Activated CD8-positive, alpha-beta memory T cell treated with anti-CD3 and anti-CD28 coated beads, Interleukin-2, amount 10 ng/mL, durations not matched to agents 7 days and 5 days (primary cell): ENCODE measurements around the gene GREB1L. TPM values are rescaled to one million over a fixed set of nuclear protein-coding genes. Genes with fewer than 3 reads are reported as not detected.

Experiments used
- ATAC-seq: fragments of 150-1000 bp; cut with Tn5 transposase; one replicate; pipeline ENCODE4 v1.10.0; 2021; ENCODE audit warnings: moderate library complexity
- CTCF ChIA-PET: fragments of 350-600 bp; sonication (Branson Sonifier 250); formaldehyde crosslinking; loops from one replicate; lab custom pipeline; 2021; ENCODE audit warnings: antibody characterized with exemption; lab: Charles Lee
- DNase-seq: peaks from one replicate; pipeline ENCODE4 v3.0.0-alpha.2; 2020
- H3K27ac Mint-ChIP-seq: one replicate; pipeline ENCODE4 v1.8.0; 2021; ENCODE audit warnings: mild to moderate bottlenecking, mixed read lengths
- H3K27me3 Mint-ChIP-seq: one replicate; pipeline ENCODE4 v1.8.0; 2021; ENCODE audit warnings: mixed read lengths
- H3K36me3 Mint-ChIP-seq: one replicate; pipeline ENCODE4 v1.8.0; 2021; ENCODE audit warnings: mild to moderate bottlenecking, mixed read lengths
- H3K4me1 Mint-ChIP-seq: one replicate; pipeline ENCODE4 v1.8.0; 2021; ENCODE audit warnings: mixed read lengths
- H3K4me3 Mint-ChIP-seq: one replicate; pipeline ENCODE4 v1.8.0; 2021; ENCODE audit warnings: mild to moderate bottlenecking, moderate library complexity, mixed read lengths
- H3K9me3 Mint-ChIP-seq: one replicate; pipeline ENCODE4 v1.8.0; 2022; ENCODE audit warnings: low read depth, mixed read lengths
- total RNA-seq, 2 experiments: library from RNA; stranded (reverse); gene quantifications; one replicate each; pipeline ENCODE4 v1.2.3, GENCODE V29; 2021

Gene GREB1L
- total RNA-seq, 2 experiments from 2014 or later = not detected

GRCh38 chr18:21453511-21453901 lies 211.5 kb downstream of the GREB1L start:
- CTCF ChIA-PET = no interaction called here
- H3K4me3 Mint-ChIP-seq = no peak overlapping the region
- H3K27ac Mint-ChIP-seq = no peak overlapping the region
- DNase-seq (no peak), ATAC-seq (no peak)
- H3K36me3 Mint-ChIP-seq = no peaks in the 10 kb centered on the region
- no peaks in the 10 kb centered on the region for H3K9me3 Mint-ChIP-seq
- H3K4me1 Mint-ChIP-seq = no peaks in the 10 kb centered on the region
- peaks cover 36% of the 10 kb centered on the region for H3K27me3 Mint-ChIP-seq

GRCh38 chr18:21454725-21455124 lies 212.7 kb downstream of the GREB1L start:
- no peak overlapping the region for H3K4me3 Mint-ChIP-seq
- ATAC-seq = no peak
- no peaks in the 10 kb centered on the region for H3K9me3 Mint-ChIP-seq
- H3K4me1 Mint-ChIP-seq = no peaks in the 10 kb centered on the region
- DNase-seq = no peak
- H3K27ac Mint-ChIP-seq = no peak overlapping the region
- CTCF ChIA-PET = no interaction called here
- peaks cover 24% of the 10 kb centered on the region for H3K27me3 Mint-ChIP-seq
- H3K36me3 Mint-ChIP-seq = no peaks in the 10 kb centered on the region

GRCh38 chr18:21456428-21457178 lies 214.6 kb downstream of the GREB1L start:
- Mint-ChIP-seq H3K27ac (no peak overlapping the region), H3K27me3 (peaks cover 20% of the 10 kb centered on the region), H3K4me1 (no peaks in the 10 kb centered on the region), H3K9me3 (no peaks in the 10 kb centered on the region), H3K4me3 (no peak overlapping the region), H3K36me3 (no peaks in the 10 kb centered on the region)
- CTCF ChIA-PET = no interaction called here
- DNase-seq (no peak), ATAC-seq (no peak)

GRCh38 chr18:21457179-21457535 lies 215.1 kb downstream of the GREB1L start:
- CTCF ChIA-PET = no interaction called here

GRCh38 chr18:21458310-21458709 lies 216.3 kb downstream of the GREB1L start:
- Mint-ChIP-seq H3K4me1 (no peaks in the 10 kb centered on the region), H3K27me3 (peaks cover 14% of the 10 kb centered on the region), H3K36me3 (no peaks in the 10 kb centered on the region), H3K9me3 (no peaks in the 10 kb centered on the region), H3K4me3 (no peak overlapping the region), H3K27ac (no peak overlapping the region)
- ATAC-seq = no peak
- CTCF ChIA-PET = no interaction called here
- DNase-seq = no peak

More at GRCh38 chr18:21457179-21457535, 215.1 kb downstream of the GREB1L start:
- H3K27ac Mint-ChIP-seq = no peak overlapping the region
- peaks cover 18% of the 10 kb centered on the region for H3K27me3 Mint-ChIP-seq
- H3K4me3 Mint-ChIP-seq = no peak overlapping the region
- H3K4me1 Mint-ChIP-seq = no peaks in the 10 kb centered on the region
- no peaks in the 10 kb centered on the region for H3K9me3 Mint-ChIP-seq
- no peaks in the 10 kb centered on the region for H3K36me3 Mint-ChIP-seq
- ATAC-seq (no peak), DNase-seq (no peak)

- Mint-ChIP-seq H3K27ac (no peak overlapping the region), H3K4me1 (no peaks in the 10 kb centered on the region), H3K27me3 (peaks cover 14% of the 10 kb centered on the region), H3K9me3 (no peaks in the 10 kb centered on the region), H3K4me3 (no peak overlapping the region), H3K36me3 (no peaks in the 10 kb centered on the region)
- CTCF ChIA-PET = no interaction called here
- DNase-seq = no peak
- no peak for ATAC-seq
These were observed 216.8 kb downstream of the GREB1L start for GRCh38 chr18:21458788-21459187.

GRCh38 chr18:21459706-21460286 lies 217.8 kb downstream of the GREB1L start:
- CTCF ChIA-PET = no interaction called here

GRCh38 chr18:21461460-21461859 lies 219.4 kb downstream of the GREB1L start:
- Mint-ChIP-seq H3K27ac (no peak overlapping the region), H3K4me3 (no peak overlapping the region), H3K9me3 (no peaks in the 10 kb centered on the region), H3K27me3 (peaks cover 15% of the 10 kb centered on the region), H3K36me3 (no peaks in the 10 kb centered on the region), H3K4me1 (no peaks in the 10 kb centered on the region)
- CTCF ChIA-PET = no interaction called here
- DNase-seq (no peak), ATAC-seq (no peak)

More at GRCh38 chr18:21459706-21460286, 217.8 kb downstream of the GREB1L start:
- H3K36me3 Mint-ChIP-seq = no peaks in the 10 kb centered on the region
- peaks cover 14% of the 10 kb centered on the region for H3K27me3 Mint-ChIP-seq
- H3K27ac Mint-ChIP-seq = no peak overlapping the region
- H3K4me1 Mint-ChIP-seq = no peaks in the 10 kb centered on the region
- no peak for DNase-seq
- ATAC-seq = no peak
- no peaks in the 10 kb centered on the region for H3K9me3 Mint-ChIP-seq
- H3K4me3 Mint-ChIP-seq = no peak overlapping the region

- CTCF ChIA-PET = no interaction called here
- no peak for ATAC-seq
- no peak overlapping the region for H3K4me3 Mint-ChIP-seq
These were observed 221.7 kb downstream of the GREB1L start for GRCh38 chr18:21463718-21464117.

GRCh38 chr18:21468514-21469164 lies 226.6 kb downstream of the GREB1L start:
- Mint-ChIP-seq H3K9me3 (no peaks in the 10 kb centered on the region), H3K4me1 (no peaks in the 10 kb centered on the region), H3K27me3 (peaks cover 28% of the 10 kb centered on the region), H3K4me3 (no peak overlapping the region), H3K36me3 (no peaks in the 10 kb centered on the region), H3K27ac (no peak overlapping the region)
- DNase-seq = no peak
- CTCF ChIA-PET = no interaction called here
- no peak for ATAC-seq

More at GRCh38 chr18:21463718-21464117, 221.7 kb downstream of the GREB1L start:
- no peak overlapping the region for H3K27ac Mint-ChIP-seq
- H3K36me3 Mint-ChIP-seq = no peaks in the 10 kb centered on the region
- H3K27me3 Mint-ChIP-seq = peaks cover 31% of the 10 kb centered on the region
- no peak for DNase-seq
- H3K4me1 Mint-ChIP-seq = no peaks in the 10 kb centered on the region
- no peaks in the 10 kb centered on the region for H3K9me3 Mint-ChIP-seq

- Mint-ChIP-seq H3K27me3 (peaks cover 11% of the 10 kb centered on the region), H3K4me1 (no peaks in the 10 kb centered on the region), H3K9me3 (no peaks in the 10 kb centered on the region), H3K4me3 (no peak overlapping the region), H3K36me3 (no peaks in the 10 kb centered on the region), H3K27ac (no peak overlapping the region)
- no peak for DNase-seq
- no peak for ATAC-seq
- CTCF ChIA-PET = no interaction called here
These were observed 230.7 kb downstream of the GREB1L start for GRCh38 chr18:21472741-21473140.

- no peak overlapping the region for H3K4me3 Mint-ChIP-seq
- no peaks in the 10 kb centered on the region for H3K36me3 Mint-ChIP-seq
- no peak for DNase-seq
- H3K27me3 Mint-ChIP-seq = peaks cover 10% of the 10 kb centered on the region
- CTCF ChIA-PET = interaction anchor here (0.6 kb wide), 1 partner anchor 469 kb away, joined by 4 read pairs; no protein-coding TSS in a partner anchor
- no peak for ATAC-seq
- no peaks in the 10 kb centered on the region for H3K9me3 Mint-ChIP-seq
- no peak overlapping the region for H3K27ac Mint-ChIP-seq
- no peaks in the 10 kb centered on the region for H3K4me1 Mint-ChIP-seq
These were observed 232.6 kb downstream of the GREB1L start for GRCh38 chr18:21474621-21475020.

- H3K9me3 Mint-ChIP-seq = no peaks in the 10 kb centered on the region
- H3K4me3 Mint-ChIP-seq = no peak overlapping the region
- no peaks in the 10 kb centered on the region for H3K36me3 Mint-ChIP-seq
- DNase-seq (no peak), ATAC-seq (no peak)
- no peak overlapping the region for H3K27ac Mint-ChIP-seq
- CTCF ChIA-PET = no interaction called here
- H3K27me3 Mint-ChIP-seq = peaks cover 10% of the 10 kb centered on the region
- H3K4me1 Mint-ChIP-seq = no peaks in the 10 kb centered on the region
These were observed 237.7 kb downstream of the GREB1L start for GRCh38 chr18:21479721-21480120.

GRCh38 chr18:21481739-21482138 lies 239.7 kb downstream of the GREB1L start:
- no peaks in the 10 kb centered on the region for H3K9me3 Mint-ChIP-seq
- ATAC-seq (no peak), DNase-seq (no peak)
- CTCF ChIA-PET = no interaction called here
- peaks cover 7% of the 10 kb centered on the region for H3K4me1 Mint-ChIP-seq
- H3K27ac Mint-ChIP-seq = no peak overlapping the region
- H3K27me3 Mint-ChIP-seq = peaks cover 13% of the 10 kb centered on the region
- no peak overlapping the region for H3K4me3 Mint-ChIP-seq
- H3K36me3 Mint-ChIP-seq = no peaks in the 10 kb centered on the region
